ENCODE results near the gene PTPN7.

DNA sequence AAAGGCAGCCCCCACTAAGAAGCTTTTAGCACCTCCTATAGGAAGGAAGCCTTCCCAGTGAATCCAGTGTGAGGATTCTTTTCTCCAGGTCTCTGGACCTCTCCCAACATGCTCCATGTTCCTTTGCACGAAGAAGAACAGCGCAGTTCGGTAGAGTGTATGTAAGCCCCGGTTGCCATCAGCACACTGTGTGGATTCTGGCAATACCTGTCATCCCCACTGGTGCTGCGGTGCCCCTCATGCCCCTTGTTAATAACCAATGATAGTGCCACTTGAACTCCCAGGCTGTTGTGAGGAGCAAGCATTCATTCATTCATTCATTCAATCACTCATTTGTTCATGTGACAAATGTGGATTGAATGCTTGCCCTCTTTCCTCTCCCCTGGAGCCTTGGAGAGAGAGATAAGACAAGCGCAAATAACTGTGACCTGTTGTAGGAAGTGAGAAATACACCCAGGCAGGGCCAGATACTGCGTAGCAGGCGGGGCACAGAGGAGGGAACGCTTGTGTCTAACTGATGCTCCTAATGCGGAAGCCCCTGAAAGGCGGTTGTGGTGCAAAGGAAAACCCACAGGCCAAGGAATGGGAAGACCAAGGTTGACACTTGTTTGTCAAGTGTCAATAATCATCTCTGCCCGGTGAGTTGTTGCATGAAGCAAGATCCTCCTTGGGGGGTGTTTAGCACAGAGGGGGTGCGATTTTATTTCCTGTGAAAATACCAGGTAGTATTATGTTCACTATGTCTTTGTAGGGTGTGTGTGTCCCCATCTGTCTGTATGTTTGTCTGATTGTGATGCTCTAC is 43.0 kb upstream of the PTPN7 start:
- TF ChIP-seq, protein P1, sequence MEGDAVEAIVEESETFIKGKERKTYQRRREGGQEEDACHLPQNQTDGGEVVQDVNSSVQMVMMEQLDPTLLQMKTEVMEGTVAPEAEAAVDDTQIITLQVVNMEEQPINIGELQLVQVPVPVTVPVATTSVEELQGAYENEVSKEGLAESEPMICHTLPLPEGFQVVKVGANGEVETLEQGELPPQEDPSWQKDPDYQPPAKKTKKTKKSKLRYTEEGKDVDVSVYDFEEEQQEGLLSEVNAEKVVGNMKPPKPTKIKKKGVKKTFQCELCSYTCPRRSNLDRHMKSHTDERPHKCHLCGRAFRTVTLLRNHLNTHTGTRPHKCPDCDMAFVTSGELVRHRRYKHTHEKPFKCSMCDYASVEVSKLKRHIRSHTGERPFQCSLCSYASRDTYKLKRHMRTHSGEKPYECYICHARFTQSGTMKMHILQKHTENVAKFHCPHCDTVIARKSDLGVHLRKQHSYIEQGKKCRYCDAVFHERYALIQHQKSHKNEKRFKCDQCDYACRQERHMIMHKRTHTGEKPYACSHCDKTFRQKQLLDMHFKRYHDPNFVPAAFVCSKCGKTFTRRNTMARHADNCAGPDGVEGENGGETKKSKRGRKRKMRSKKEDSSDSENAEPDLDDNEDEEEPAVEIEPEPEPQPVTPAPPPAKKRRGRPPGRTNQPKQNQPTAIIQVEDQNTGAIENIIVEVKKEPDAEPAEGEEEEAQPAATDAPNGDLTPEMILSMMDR (conservative IDR thresholded peaks at IDR 0.05; ENCODE audit: low read depth, low read length): no peak
- no peak for TF ChIP-seq EZH2 (IDR thresholded peaks at IDR 0.05; ENCODE audit: borderline replicate concordance, low read depth, low read length, poor library complexity, severe bottlenecking)
